Activated CD8-positive, alpha-beta T cell treated with anti-CD3 and anti-CD28 coated beads for 36 hours (primary cell): ENCODE data around the gene ITPR1. TPM values are rescaled to one million over a fixed set of nuclear protein-coding genes. Genes with fewer than 3 reads are reported as not detected.

Experiments
- ATAC-seq: fragments of 200-7000 bp; cut with Tn5 transposase; one replicate; pipeline ENCODE4 v1.10.0; 2021; ENCODE audit warnings: mild to moderate bottlenecking, moderate library complexity
- CTCF ChIA-PET: fragments of 350-600 bp; sonication (Branson Sonifier 250); formaldehyde crosslinking; loops from one replicate; lab custom pipeline; 2021; ENCODE audit warnings: antibody characterized with exemption; lab: Charles Lee
- POLR2A ChIA-PET: fragments of 350-600 bp; sonication (Branson Sonifier 250); formaldehyde crosslinking; loops from one replicate; lab custom pipeline; 2021; ENCODE audit warnings: antibody characterized with exemption; lab: Charles Lee
- DNase-seq: peaks from one replicate; pipeline ENCODE4 v3.0.0-alpha.2; 2020
- H3K27ac Mint-ChIP-seq: one replicate; pipeline ENCODE4 v1.8.0; 2021; ENCODE audit warnings: mild to moderate bottlenecking, mixed read lengths
- H3K27me3 Mint-ChIP-seq: one replicate; pipeline ENCODE4 v1.8.0; 2021; ENCODE audit warnings: mixed read lengths
- H3K36me3 Mint-ChIP-seq: one replicate; pipeline ENCODE4 v1.8.0; 2021; ENCODE audit warnings: low read depth, mixed read lengths
- H3K4me1 Mint-ChIP-seq: one replicate; pipeline ENCODE4 v1.8.0; 2021; ENCODE audit warnings: low read depth, mixed read lengths
- H3K4me3 Mint-ChIP-seq: one replicate; pipeline ENCODE4 v1.8.0; 2021; ENCODE audit warnings: mild to moderate bottlenecking, moderate library complexity, mixed read lengths
- H3K9me3 Mint-ChIP-seq: one replicate; pipeline ENCODE4 v1.8.0; 2021; ENCODE audit warnings: mixed read lengths
- CTCF ChIP-seq: fragments of 200-600 bp; IDR thresholded peaks from one replicate; pipeline ENCODE4 v1.8.0; 2022; ENCODE audit warnings: antibody characterized with exemption, mild to moderate bottlenecking
- intact Hi-C: fragments of 100-400 bp; cut with micrococcal nuclease; formaldehyde crosslinking; loops from one replicate; pipeline ENCODE4 v1.10.0; 2022
- total RNA-seq, 2 experiments: library from RNA; stranded (reverse); gene quantifications; one replicate each; pipeline ENCODE4 v1.2.3, GENCODE V29; 2021

The ITPR1 gene
- total RNA-seq, 2 experiments from 2014 or later = 93.9 to 98.2 TPM

GRCh38 chr3:4681301-4681700 is 188.2 kb downstream of the ITPR1 start:
- CTCF ChIA-PET = interaction anchor here (1.5 kb wide), 1 partner anchor 11 kb away, joined by 3 read pairs; no protein-coding TSS in a partner anchor
- intact Hi-C loops = no loop called here

DNA sequence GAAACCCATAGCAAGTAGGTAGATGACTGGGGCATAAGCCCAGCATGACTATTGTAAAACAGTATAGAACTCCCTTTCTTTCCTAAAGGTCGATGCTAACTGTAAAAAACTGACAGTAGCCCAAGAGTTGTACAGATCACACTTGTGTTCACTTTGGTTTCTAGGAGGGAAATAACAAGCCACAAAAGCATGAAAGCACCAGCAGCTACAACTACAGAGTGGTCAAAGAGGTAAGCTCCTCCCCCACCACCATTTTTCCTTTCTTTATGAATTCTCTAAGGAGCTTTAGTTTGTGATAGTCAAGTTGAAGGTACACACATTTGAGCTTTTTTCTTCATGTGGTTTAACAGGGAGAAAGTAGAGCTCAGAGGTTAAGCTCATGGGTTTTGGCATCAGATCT is 191.0 kb downstream of the ITPR1 start:
- peaks cover 47% of the 10 kb centered on the region for H3K36me3 Mint-ChIP-seq

More at GRCh38 chr3:4681301-4681700, 188.2 kb downstream of the ITPR1 start:
- Mint-ChIP-seq H3K27ac (no peak overlapping the region), H3K36me3 (peaks cover 33% of the 10 kb centered on the region), H3K9me3 (no peaks in the 10 kb centered on the region), H3K4me1 (no peaks in the 10 kb centered on the region), H3K4me3 (no peak overlapping the region), H3K27me3 (no peaks in the 10 kb centered on the region)
- ATAC-seq = no peak
- POLR2A ChIA-PET = interaction anchor here (1.0 kb wide), 1 partner anchor 11 kb away, joined by 3 read pairs; no protein-coding TSS in a partner anchor
- no peak for DNase-seq
- no peak for TF ChIP-seq CTCF

GRCh38 chr3:4684976-4685375 is 191.8 kb downstream of the ITPR1 start:
- Mint-ChIP-seq H3K36me3 (peaks cover 54% of the 10 kb centered on the region), H3K4me3 (no peak overlapping the region), H3K4me1 (no peaks in the 10 kb centered on the region), H3K27me3 (no peaks in the 10 kb centered on the region), H3K9me3 (no peaks in the 10 kb centered on the region), H3K27ac (no peak overlapping the region)
- CTCF ChIA-PET = interaction anchor here (0.9 to 3.5 kb wide), 5 partner anchors 11 to 334 kb away, joined by 4 to 11 read pairs (median 7); no protein-coding TSS in a partner anchor
- no peak for TF ChIP-seq CTCF
- ATAC-seq = no peak
- intact Hi-C loops = no loop called here
- no peak for DNase-seq
- POLR2A ChIA-PET = no interaction called here

More for the DNA sequence above, 191.0 kb downstream of the ITPR1 start:
- H3K9me3 Mint-ChIP-seq = no peaks in the 10 kb centered on the region
- no peak for TF ChIP-seq CTCF
- H3K27me3 Mint-ChIP-seq = no peaks in the 10 kb centered on the region
- H3K4me1 Mint-ChIP-seq = no peaks in the 10 kb centered on the region
- intact Hi-C loops = no loop called here
- ATAC-seq (no peak), DNase-seq (no peak)
- CTCF ChIA-PET = interaction anchor here (0.8 to 3.5 kb wide), 7 partner anchors 10 to 371 kb away, joined by 3 to 11 read pairs (median 6); no protein-coding TSS in a partner anchor
- H3K27ac Mint-ChIP-seq = no peak overlapping the region
- POLR2A ChIA-PET = no interaction called here
- H3K4me3 Mint-ChIP-seq = no peak overlapping the region

DNA sequence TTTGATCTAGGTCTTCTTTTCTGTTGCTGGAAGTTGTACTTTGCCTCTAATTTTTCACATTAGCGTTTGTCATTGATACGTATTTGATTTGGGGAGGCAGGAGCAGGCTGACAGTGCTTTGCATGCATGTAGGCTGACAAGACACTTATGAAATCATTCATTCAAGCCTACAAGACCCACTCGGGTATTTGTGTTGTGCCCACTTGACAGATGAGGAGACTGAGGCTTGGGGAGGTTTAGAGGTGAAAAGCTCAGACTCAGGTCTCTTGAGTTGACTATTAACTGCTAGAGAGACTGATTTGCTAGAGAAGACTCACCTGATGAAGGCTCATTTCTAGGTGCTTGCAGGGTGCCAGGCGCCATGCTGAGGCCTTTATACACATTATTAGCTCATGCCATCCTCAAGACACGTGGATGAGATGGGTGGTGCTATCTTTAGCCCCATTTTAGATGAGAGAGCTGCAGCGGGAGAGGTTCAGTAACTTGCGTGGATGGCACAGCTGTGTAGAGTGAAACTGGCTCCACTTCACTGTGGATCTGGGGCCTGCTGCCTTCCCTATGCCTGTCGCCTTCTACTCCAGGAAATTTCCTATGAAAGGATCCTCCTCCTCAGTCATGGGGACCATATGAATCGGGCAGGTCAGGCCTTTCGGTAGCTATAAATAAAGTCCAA is 192.7 kb downstream of the ITPR1 start:
- no peaks in the 10 kb centered on the region for H3K4me1 Mint-ChIP-seq
- ChIA-PET CTCF (interaction anchor here (1.2 to 2.4 kb wide), 3 partner anchors 26 to 335 kb away, joined by 3 to 9 read pairs (median 7); no protein-coding TSS in a partner anchor), POLR2A (no interaction called here)
- H3K27ac Mint-ChIP-seq = no peak overlapping the region
- H3K4me3 Mint-ChIP-seq = no peak overlapping the region
- ATAC-seq = no peak
- no peak for DNase-seq
- intact Hi-C loops = no loop called here
- H3K27me3 Mint-ChIP-seq = no peaks in the 10 kb centered on the region
- H3K36me3 Mint-ChIP-seq = peaks cover 54% of the 10 kb centered on the region
- TF ChIP-seq CTCF = no peak
- no peaks in the 10 kb centered on the region for H3K9me3 Mint-ChIP-seq

- Mint-ChIP-seq H3K27ac (no peak overlapping the region), H3K36me3 (peaks cover 55% of the 10 kb centered on the region), H3K9me3 (no peaks in the 10 kb centered on the region), H3K4me3 (no peak overlapping the region), H3K4me1 (no peaks in the 10 kb centered on the region), H3K27me3 (no peaks in the 10 kb centered on the region)
- ATAC-seq (no peak), DNase-seq (no peak)
- intact Hi-C loops = no loop called here
- TF ChIP-seq CTCF = no peak
- POLR2A ChIA-PET = no interaction called here
- CTCF ChIA-PET = interaction anchor here (1.0 to 2.4 kb wide), 4 partner anchors 25 to 336 kb away, joined by 3 to 9 read pairs (median 6); no protein-coding TSS in a partner anchor
Measured at GRCh38 chr3:4686619-4687018, 193.5 kb downstream of the ITPR1 start.
